Loucy (cell line): ENCODE results near the gene UAP1L1.
A peak's percentile ranks its signal among the peaks of the same experiment; 100 is the strongest.

ENCODE experiments used
- H2AFZ ChIP-seq: fragments of 200-600 bp; sonication (generic); 2 replicates; pipeline ENCODE4 v1.6.0; 2016; ENCODE audit warnings: antibody characterized with exemption, mild to moderate bottlenecking, low read length, moderate library complexity
- H3F3A ChIP-seq: fragments of 200-600 bp; 2 replicates; pipeline ENCODE4 v1.6.0; 2016; ENCODE audit warnings: antibody characterized with exemption, low read depth, mild to moderate bottlenecking
- H3K27me3 ChIP-seq: fragments of 200-600 bp; sonication (generic); 2 replicates; pipeline ENCODE4 v1.6.1; 2014; ENCODE audit warnings: low read length, mild to moderate bottlenecking; ENCODE audit not compliant: insufficient read depth, poor library complexity, severe bottlenecking
- H3K36me3 ChIP-seq: fragments of 200-600 bp; sonication (generic); 2 replicates; pipeline ENCODE4 v1.6.1; 2016; ENCODE audit warnings: low read length; ENCODE audit not compliant: insufficient read depth
- H3K4me1 ChIP-seq: fragments of 200-600 bp; sonication (generic); 2 replicates; pipeline ENCODE4 v1.5.1; 2014; ENCODE audit warnings: low read length, mild to moderate bottlenecking; ENCODE audit not compliant: insufficient read depth, poor library complexity, severe bottlenecking
- H3K4me2 ChIP-seq: fragments of 200-600 bp; sonication (generic); 2 replicates; pipeline ENCODE4 v1.6.0; 2014; ENCODE audit warnings: antibody characterized with exemption, low read length, low read depth, mild to moderate bottlenecking; ENCODE audit not compliant: poor library complexity, severe bottlenecking
- H3K4me3 ChIP-seq: fragments of 200-600 bp; sonication (generic); 2 replicates; pipeline ENCODE4 v1.5.1; 2014; ENCODE audit warnings: low read length, mild to moderate bottlenecking, mixed read lengths; ENCODE audit not compliant: poor library complexity, severe bottlenecking
- H3K79me2 ChIP-seq: fragments of 200-600 bp; sonication (generic); 2 replicates; pipeline ENCODE4 v1.6.1; 2014; ENCODE audit warnings: low read length; ENCODE audit not compliant: insufficient read depth
- H3K9ac ChIP-seq: fragments of 200-600 bp; sonication (generic); 2 replicates; pipeline ENCODE4 v1.6.0; 2014; ENCODE audit warnings: mild to moderate bottlenecking, low read depth, low read length, moderate library complexity; ENCODE audit not compliant: poor library complexity, severe bottlenecking
- H3K9me2 ChIP-seq: fragments of 200-600 bp; sonication (generic); replicated peaks from 2 replicates; pipeline ENCODE4 v1.6.1; 2016; ENCODE audit warnings: low read depth, low read length, mixed read lengths
- H3K9me3 ChIP-seq: fragments of 200-600 bp; sonication (generic); 2 replicates; pipeline ENCODE4 v1.6.1; 2014; ENCODE audit warnings: mild to moderate bottlenecking, antibody characterized with exemption, low read length, low read depth; ENCODE audit not compliant: insufficient read depth
- H4K20me1 ChIP-seq: fragments of 200-600 bp; sonication (generic); 2 replicates; pipeline ENCODE4 v1.6.0; 2014; ENCODE audit warnings: antibody characterized with exemption, low read length, mild to moderate bottlenecking; ENCODE audit not compliant: insufficient read depth, poor library complexity, severe bottlenecking
- CTCF ChIP-seq: fragments of 200-600 bp; sonication (generic); conservative IDR thresholded peaks from 2 replicates; pipeline ENCODE4 v1.5.1; 2014; ENCODE audit warnings: mild to moderate bottlenecking, antibody characterized with exemption, low read length
- EZH2phosphoT487 ChIP-seq: fragments of 200-600 bp; IDR thresholded peaks from 2 replicates; pipeline ENCODE4 v1.6.1; 2018; ENCODE audit warnings: antibody characterized with exemption, mild to moderate bottlenecking, moderate library complexity, borderline replicate concordance

The UAP1L1 gene

GRCh38 chr9:137070906-137071275, 6.4 kb upstream of the UAP1L1 start:
- Histone ChIP-seq H4K20me1 (peaks cover 33% of the 10 kb centered on the region), H3K79me2 (peaks cover 54% of the 10 kb centered on the region), H3F3A (0 out of 2 replicates have a peak, but pooled peaks cover 3% of the 10 kb centered on the region), H3K9me3 (no peaks in the 10 kb centered on the region), H3K27me3 (no peaks in the 10 kb centered on the region), H2AFZ (peak overlapping the region; percentile 67; the same call in 1 of the 2 replicates), H3K4me1 (peaks cover 24% of the 10 kb centered on the region), H3K9ac (peak overlapping the region; percentile 93), H3K4me2 (peak overlapping the region; percentile 98), H3K9me2 (no peaks in the 10 kb centered on the region), H3K4me3 (peak overlapping the region; percentile 87), H3K36me3 (no peaks in the 10 kb centered on the region)
- TF ChIP-seq EZH2phosphoT487, result no peak
- no peak for TF ChIP-seq CTCF

GRCh38 chr9:137071282-137071681, 6.0 kb upstream of the UAP1L1 start:
- Histone ChIP-seq H3K4me2 (peak overlapping the region; percentile 98), H4K20me1 (peaks cover 29% of the 10 kb centered on the region), H3K9me3 (no peaks in the 10 kb centered on the region), H3F3A (0 out of 2 replicates have a peak, but pooled peaks cover 3% of the 10 kb centered on the region), H3K4me3 (peak overlapping the region; percentile 87), H3K9me2 (no peaks in the 10 kb centered on the region), H3K27me3 (no peaks in the 10 kb centered on the region), H3K9ac (peak overlapping the region; percentile 93), H3K4me1 (peaks cover 24% of the 10 kb centered on the region), H3K79me2 (peaks cover 51% of the 10 kb centered on the region), H3K36me3 (no peaks in the 10 kb centered on the region), H2AFZ (peak overlapping the region; percentile 67; the same call in 1 of the 2 replicates)
- no peak for TF ChIP-seq EZH2phosphoT487
- TF ChIP-seq CTCF, result no peak

- Histone ChIP-seq H3K9ac (no peak overlapping the region), H4K20me1 (peaks cover 12% of the 10 kb centered on the region), H3K4me1 (peaks cover 10% of the 10 kb centered on the region), H3K36me3 (no peaks in the 10 kb centered on the region), H3F3A (no peaks in the 10 kb centered on the region), H3K4me3 (no peak overlapping the region), H2AFZ (no peak overlapping the region), H3K9me3 (no peaks in the 10 kb centered on the region), H3K79me2 (peaks cover 30% of the 10 kb centered on the region), H3K27me3 (no peaks in the 10 kb centered on the region), H3K9me2 (no peaks in the 10 kb centered on the region), H3K4me2 (no peak overlapping the region)
- TF ChIP-seq EZH2phosphoT487 (no peak), CTCF (no peak)
Observed at GRCh38 chr9:137073992-137074399, 3.3 kb upstream of the UAP1L1 start.
